ENCODE measurements around the gene HOATZ. TPM values are rescaled to one million over a fixed set of nuclear protein-coding genes. Genes with fewer than 3 reads are reported as not detected.

HOATZ gene
- total and polyA plus RNA-seq, 3 donors from 2014 or later = 10.8 to 50.1 (median 23.7) TPM

DNA sequence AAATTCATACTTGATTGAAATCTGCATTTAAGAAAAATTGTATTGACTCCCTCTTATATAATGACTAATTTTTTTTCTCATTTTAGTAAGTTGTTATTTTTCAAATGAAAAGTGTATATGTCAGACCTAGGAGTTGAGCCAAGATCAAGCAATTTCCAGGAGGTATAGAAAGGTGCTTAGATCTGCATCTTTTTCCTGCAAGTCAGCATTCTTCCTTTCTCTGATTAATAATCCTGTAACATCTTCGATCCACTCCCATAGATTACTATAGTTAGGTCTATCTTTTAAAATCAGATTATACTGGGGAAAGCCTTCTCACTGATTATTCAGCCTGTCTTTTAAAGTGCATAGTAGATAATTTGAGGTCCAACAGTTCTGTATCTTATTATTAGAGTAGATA, 12.7 kb downstream of the HOATZ start:
- no peak for DNase-seq
- Histone ChIP-seq H3K27me3 (no peaks in the 10 kb centered on the region), H3K27ac (no peak overlapping the region), H3K9me3 (no peaks in the 10 kb centered on the region), H3K4me3 (no peak overlapping the region), H3K4me1 (no peaks in the 10 kb centered on the region), H3K36me3 (ENCODE audit: low read depth, missing control alignments) (no peaks in the 10 kb centered on the region)
- TF ChIP-seq, protein P1, sequence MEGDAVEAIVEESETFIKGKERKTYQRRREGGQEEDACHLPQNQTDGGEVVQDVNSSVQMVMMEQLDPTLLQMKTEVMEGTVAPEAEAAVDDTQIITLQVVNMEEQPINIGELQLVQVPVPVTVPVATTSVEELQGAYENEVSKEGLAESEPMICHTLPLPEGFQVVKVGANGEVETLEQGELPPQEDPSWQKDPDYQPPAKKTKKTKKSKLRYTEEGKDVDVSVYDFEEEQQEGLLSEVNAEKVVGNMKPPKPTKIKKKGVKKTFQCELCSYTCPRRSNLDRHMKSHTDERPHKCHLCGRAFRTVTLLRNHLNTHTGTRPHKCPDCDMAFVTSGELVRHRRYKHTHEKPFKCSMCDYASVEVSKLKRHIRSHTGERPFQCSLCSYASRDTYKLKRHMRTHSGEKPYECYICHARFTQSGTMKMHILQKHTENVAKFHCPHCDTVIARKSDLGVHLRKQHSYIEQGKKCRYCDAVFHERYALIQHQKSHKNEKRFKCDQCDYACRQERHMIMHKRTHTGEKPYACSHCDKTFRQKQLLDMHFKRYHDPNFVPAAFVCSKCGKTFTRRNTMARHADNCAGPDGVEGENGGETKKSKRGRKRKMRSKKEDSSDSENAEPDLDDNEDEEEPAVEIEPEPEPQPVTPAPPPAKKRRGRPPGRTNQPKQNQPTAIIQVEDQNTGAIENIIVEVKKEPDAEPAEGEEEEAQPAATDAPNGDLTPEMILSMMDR (IDR thresholded peaks at IDR 0.05) = no peak
- TF ChIP-seq POLR2A (IDR thresholded peaks at IDR 0.05) = no peak
- intact Hi-C loops (cut with DNase I; ENCODE audit: low total_unique reads) = no loop called here
- WGBS, 2 donors = 82 to 96% methylated on average over 1 of the region's 1 CpG

DNA sequence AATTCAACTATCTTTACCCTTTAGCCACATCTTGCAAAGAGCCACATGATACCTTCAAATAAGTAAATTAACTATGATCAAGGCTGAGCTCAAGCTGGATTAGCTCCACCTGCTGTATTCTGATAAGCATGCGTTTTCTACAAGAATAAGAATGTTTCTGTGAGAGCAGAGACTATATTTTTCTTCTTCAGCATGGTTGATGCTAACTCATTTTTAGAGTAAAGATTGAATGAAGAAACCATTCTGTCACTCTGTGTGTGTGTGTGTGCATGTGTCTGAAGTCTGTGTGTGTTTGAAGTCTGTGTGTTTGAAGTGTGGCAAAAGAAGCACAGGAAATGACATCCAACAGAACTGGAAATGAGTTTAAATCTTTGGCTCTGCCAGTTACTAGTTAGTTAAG, 14.0 kb downstream of the HOATZ start:
- no peak for DNase-seq
- H3K27me3 ChIP-seq = no peaks in the 10 kb centered on the region
- intact Hi-C loops (cut with DNase I; ENCODE audit: low total_unique reads) = no loop called here
- no peaks in the 10 kb centered on the region for H3K9me3 ChIP-seq
- no peak overlapping the region for H3K4me3 ChIP-seq
- no peak overlapping the region for H3K27ac ChIP-seq
- H3K36me3 ChIP-seq (ENCODE audit: low read depth, missing control alignments) = no peaks in the 10 kb centered on the region
- H3K4me1 ChIP-seq = no peaks in the 10 kb centered on the region
- WGBS, 2 donors = 41 to 47% methylated on average over 1 of the region's 1 CpG
- no peak for TF ChIP-seq POLR2A (IDR thresholded peaks at IDR 0.05)
- TF ChIP-seq, protein P1 (IDR thresholded peaks at IDR 0.05) = no peak

DNA sequence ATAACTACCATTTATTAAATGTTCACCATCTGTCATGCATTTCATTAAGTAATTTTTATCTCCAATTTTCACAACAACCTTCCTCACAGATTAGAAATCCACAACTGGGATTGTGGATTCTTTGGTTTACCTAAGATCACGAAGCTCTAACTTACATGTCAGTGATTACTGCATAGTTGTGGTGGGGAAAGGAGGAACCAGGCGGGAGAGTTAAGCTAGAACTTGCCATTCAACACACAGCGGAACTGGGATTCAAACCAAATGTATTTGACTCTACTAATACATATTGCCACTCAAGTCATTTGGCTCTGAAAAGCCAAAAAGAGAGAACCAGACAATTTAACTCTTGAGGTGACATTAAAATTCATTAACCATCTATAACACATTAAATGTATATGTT, 15.5 kb downstream of the HOATZ start:
- Histone ChIP-seq H3K9me3 (no peaks in the 10 kb centered on the region), H3K27ac (no peak overlapping the region), H3K4me3 (no peak overlapping the region), H3K27me3 (no peaks in the 10 kb centered on the region), H3K36me3 (ENCODE audit: low read depth, missing control alignments) (no peaks in the 10 kb centered on the region), H3K4me1 (no peaks in the 10 kb centered on the region)
- TF ChIP-seq, protein P1 (IDR thresholded peaks at IDR 0.05) = no peak
- no peak for TF ChIP-seq POLR2A (IDR thresholded peaks at IDR 0.05)
- DNase-seq = no peak
- intact Hi-C loops (cut with DNase I; ENCODE audit: low total_unique reads) = no loop called here
- 75 to 85% methylated on average over 3 of the region's 3 CpGs for WGBS, 2 donors

DNA sequence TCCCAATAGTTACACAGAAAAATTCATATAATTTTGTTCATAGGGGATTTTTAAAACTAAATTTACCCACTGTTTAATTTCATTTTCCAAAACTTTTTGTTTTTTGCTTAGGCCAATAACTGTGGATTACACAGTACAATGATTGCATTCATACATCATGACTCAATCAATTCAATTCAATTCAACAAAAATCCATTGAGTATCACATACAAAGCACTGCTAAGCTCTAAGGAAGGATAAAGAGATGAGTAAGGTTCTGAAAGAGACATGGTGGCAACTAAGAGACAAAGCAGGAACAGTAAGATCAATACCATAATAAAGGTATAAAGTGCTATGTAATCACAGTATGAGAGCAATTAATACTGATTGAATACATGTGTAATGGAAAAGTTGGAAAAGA, 16.6 kb downstream of the HOATZ start:
- no peak overlapping the region for H3K27ac ChIP-seq
- no peaks in the 10 kb centered on the region for H3K4me1 ChIP-seq
- H3K27me3 ChIP-seq = no peaks in the 10 kb centered on the region
- H3K9me3 ChIP-seq = no peaks in the 10 kb centered on the region
- no peaks in the 10 kb centered on the region for H3K36me3 ChIP-seq (ENCODE audit: low read depth, missing control alignments)
- H3K4me3 ChIP-seq = no peak overlapping the region
- TF ChIP-seq, protein P1 (IDR thresholded peaks at IDR 0.05) = no peak
- no peak for TF ChIP-seq POLR2A (IDR thresholded peaks at IDR 0.05)
- DNase-seq = no peak
- intact Hi-C loops (cut with DNase I; ENCODE audit: low total_unique reads) = no loop called here

DNA sequence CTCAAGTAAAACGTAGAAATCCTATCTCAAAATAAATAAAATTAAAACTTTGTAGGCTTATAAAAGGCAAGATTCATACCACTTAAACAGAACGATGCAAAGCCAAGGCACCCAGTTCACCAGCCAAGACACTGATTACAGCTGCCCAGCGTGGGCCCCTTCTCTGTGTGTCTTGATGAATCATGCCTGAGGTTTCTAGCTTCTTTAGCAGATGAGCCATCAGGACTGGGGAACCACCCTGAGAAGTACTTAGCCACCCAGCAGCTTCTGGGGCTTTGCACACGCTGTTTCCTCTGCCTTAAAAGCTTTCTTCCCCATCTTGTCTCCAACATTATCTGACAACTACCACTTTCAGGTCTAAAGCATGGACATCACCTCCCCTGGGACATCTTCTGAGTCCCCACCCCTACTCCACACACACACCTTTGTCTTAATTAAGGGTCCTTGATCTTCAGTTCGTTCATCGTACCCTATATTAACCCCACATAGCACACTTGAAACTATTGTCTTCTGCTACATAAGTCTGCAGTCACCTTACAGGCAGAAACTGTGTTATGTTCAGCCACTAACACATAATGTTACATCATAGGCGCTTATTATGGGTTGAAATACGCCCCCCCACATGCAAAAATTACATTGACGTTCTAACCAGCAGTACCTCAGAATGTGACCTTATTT, 17.2 kb downstream of the HOATZ start:
- TF ChIP-seq, protein P1 (IDR thresholded peaks at IDR 0.05) = no peak
- no peak for TF ChIP-seq POLR2A (IDR thresholded peaks at IDR 0.05)
- no peak for DNase-seq
- no peaks in the 10 kb centered on the region for H3K9me3 ChIP-seq
- intact Hi-C loops (cut with DNase I; ENCODE audit: low total_unique reads) = no loop called here
- H3K27ac ChIP-seq = no peak overlapping the region
- H3K4me3 ChIP-seq = no peak overlapping the region
- H3K36me3 ChIP-seq (ENCODE audit: low read depth, missing control alignments) = no peaks in the 10 kb centered on the region
- H3K4me1 ChIP-seq = no peaks in the 10 kb centered on the region
- no peaks in the 10 kb centered on the region for H3K27me3 ChIP-seq
- 84 to 86% methylated on average over 9 of the region's 9 CpGs for WGBS, 2 donors

Measured in testis (tissue), 3 donors.